ENCODE data around the gene DHRSX. TPM values are rescaled to one million over a fixed set of nuclear protein-coding genes. Genes with fewer than 3 reads are reported as not detected.
"Not testable (repeated sequence)": the region's sequence is repeated elsewhere in the genome, so short reads cannot be mapped to it uniquely, and the experiment has no call there.

The DHRSX gene
- total RNA-seq, 1 donor from 2014 or later = 16.1 TPM

DNA sequence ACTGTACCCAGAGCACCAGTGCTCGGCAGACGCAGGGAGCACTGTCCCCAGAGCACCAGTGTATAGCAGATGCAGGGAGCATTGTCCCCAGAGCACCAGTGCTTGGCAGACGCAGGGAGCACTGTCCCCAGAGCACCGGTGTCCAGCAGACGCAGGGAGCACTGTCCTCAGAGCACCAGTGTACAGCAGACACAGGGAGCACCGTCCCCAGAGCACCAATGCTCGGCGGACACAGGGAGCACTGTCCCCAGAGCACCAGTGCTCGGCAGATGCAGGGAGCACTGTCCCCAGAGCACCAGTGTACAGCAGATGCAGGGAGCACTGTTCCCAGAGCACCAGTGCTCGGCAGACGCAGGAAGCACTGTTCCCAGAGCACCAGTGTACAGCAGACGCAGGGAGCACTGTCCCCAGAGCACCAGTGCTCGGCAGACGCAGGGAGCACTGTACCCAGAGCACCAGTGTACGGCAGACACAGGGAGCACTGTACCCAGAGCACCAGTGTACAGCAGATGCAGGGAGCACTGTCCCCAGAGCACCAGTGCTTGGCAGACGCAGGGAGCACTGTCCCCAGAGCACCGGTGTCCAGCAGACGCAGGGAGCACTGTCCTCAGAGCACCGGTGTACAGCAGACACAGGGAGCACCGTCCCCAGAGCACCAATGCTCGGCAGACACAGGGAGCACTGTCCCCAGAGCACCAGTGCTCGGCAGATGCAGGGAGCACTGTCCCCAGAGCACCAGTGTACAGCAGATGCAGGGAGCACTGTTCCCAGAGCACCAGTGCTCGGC, 234.9 kb downstream of the DHRSX start:
- not testable (repeated sequence) for DNase-seq (ENCODE audit: low spot score)

DNA sequence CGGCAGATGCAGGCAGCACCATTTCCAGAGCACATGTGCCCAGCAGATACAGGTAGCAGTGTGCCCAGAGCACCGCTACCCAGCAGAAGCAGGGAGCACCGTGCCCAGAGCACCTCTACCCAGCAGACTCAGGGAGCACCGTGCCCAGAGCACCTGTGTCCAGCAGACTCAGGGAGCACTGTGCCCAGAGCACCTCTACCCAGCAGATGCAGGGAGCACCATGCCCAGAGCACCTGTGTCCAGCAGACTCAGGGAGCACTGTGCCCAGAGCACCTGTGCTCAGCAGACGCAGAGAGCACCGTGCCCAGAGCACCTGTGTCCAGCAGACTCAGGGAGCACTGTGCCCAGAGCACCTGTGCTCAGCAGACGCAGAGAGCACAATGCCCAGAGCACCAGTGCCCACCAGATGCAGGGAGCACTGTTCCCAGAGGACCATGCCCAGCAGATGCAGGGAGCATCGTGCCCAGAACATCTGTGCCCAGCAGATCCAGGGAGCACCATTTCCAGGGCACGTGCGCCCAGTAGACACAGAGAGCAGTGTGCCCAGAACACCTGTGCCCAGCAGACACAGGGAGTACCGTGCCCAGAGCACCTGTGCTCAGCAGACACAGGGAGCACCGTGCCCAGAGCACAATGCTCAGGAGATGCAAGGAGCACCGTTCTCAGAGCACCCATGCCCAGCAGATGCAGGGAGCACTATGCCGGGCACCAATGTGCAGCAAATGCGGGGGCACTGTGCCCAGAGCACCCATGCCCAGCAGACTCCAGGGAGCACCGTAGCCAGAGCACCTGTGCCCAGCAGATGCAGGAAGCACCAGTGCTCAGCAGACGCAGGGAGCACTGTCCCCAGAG, 236.4 kb downstream of the DHRSX start:
- no peak for DNase-seq (ENCODE audit: low spot score)

DNA sequence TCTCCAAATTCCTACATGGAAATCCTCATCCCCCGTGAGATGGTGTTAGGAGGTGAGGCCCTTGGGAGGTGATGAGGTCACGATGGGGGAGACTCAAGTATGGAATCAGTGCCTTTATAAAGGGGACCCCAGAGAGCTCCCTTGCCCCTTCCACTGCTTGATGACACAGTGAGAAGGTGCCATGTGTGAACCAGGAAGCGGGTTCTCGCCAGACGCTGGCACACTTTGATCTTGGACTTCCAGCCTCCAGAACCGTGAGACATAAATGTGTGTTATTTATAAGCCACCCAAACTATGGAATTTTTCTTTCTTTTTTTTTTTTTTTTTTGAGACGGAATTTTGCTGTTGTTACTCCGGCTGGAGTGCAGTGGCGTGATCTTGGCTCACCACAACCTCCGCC, 237.6 kb downstream of the DHRSX start:
- DNase-seq (ENCODE audit: low spot score) = no peak

DNA sequence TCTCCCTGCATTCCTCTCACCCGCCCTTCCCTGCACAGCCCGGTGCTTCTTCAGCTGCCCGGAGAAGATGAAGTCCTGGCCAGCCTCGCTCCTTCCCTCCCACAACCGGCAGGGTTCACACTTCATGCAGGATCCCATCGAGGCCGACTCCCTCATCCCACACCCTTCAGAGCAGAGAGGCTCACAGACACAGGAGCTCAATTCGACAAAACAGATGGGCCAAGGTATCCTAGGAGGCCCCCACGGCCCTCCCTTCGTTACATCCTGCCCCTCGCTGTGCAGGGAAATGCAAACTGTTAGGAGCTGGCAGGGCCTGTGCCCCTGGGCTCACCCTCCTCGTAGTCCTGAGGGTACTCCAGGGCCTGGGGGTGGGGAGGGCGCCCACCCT, 238.1 kb downstream of the DHRSX start:
- DNase-seq (ENCODE audit: low spot score) = no peak

DNA sequence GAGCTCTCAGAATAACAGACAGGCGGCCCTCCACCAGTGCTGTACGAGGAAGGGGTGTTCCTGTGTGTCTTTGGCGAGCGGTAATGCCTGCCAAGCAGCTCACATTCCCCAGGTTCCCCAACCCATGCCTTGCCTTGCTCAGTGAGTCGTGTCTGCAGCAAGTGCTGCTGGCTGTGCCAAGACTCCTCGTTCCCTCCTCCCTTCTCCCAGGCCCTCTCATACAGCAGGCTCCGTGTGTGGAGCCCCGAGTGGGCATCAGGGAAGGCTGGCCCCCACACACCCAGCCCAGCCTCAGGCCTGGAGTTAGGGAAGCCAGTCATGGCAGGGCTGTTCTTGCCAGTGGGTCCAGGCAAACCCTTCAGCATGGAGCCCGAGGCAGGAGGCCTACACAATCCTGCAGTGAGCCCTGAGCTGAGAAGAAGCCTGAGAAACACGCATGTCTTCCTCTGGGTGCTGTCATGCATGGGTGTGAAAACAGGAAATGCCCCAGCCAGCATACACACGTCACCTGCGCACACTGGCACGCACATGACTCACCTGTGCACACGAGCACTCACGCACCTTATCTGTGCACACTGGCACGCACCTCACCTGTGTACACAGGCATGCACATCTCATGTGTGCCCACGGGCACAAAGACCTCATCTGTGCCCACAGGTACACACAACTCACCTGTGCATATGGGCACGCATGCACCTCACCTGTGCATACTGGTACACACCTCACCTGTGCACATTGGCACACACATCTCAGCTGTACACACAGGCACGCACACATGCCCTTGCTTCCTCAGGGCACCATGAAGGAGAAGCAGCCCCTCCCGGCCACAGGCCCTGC, 238.7 kb downstream of the DHRSX start:
- peak; percentile 10 for DNase-seq (ENCODE audit: low spot score)

DNA sequence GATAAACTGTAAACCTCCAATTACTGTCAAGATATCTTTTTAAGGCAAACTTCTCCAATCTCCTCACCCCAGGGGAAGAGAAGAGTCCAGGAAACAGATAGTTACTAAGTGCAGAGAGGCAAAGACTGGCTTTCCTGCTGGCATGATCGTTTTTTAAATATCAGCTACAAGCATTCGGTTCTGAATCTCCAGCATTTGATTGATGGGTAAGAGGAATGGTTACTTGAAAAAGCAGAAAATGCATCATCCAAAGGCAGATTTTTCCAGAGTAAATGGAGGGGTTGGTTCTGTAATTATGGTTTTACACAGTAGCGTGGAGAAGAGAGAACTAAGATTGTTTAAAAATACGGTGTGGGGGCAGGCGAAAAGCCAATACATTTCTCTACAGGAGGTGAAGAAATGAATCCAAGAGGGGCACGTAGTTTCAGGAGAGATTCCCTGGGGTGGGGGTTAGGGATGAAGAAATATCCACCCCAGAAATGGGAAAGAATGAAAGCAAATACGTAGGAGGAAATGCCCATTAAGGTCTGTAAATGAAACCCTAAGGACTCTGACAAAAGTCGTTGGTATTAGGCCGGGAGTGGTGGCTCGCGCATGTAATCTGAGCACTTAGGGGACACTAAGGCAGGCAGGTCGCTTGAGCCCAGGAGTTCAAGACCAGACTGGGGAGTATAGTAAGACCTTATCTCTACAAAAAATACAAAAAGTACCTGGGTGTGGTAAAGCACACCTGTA, 248.3 kb downstream of the DHRSX start:
- DNase-seq (ENCODE audit: low spot score) = no peak

DNA sequence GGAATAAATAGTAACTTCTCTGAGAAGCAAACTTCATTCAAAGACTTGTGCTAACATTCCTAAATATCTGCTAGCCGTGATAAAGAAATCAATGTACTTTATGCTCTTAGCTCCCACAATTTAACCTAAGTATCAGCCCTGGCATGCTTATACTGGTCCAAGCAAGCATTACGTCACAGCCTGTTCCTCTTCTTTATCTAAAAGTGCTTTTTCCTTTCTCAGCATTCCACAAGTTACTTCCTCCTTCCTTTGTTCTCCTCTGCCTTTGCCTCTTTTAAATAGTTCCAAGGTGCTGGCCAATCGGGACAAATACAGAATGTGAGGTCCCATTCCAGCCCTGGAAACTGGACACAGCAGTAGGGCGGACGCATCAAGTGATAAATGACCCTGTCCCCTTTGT, 249.6 kb downstream of the DHRSX start:
- no peak for DNase-seq (ENCODE audit: low spot score)

DNA sequence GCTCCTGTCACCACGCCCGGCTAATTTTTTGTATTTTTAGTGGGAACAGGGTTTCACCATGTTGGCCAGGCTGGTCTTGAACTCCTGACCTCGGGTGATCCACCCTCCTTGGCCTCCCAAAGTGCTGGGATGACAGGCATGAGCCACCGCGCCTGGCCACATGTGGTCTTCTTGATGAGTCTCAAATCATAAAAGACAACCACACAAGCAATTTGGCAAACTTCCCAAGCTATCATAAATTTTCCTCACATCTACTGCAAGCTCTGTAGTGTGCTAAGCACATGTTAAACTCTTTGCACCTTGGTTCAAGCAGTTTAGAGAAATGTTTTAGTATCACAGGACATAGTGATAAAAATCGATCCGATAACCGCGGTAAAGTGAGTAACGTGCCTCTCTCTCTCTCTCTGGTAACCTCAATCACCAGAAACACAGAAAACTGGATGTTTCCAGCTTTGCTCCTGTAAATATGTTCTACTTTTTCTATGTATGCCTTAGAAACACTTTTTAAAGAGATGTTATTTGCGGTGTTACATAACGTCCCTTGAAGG, 256.8 kb downstream of the DHRSX start:
- no peak for DNase-seq (ENCODE audit: low spot score)

DNA sequence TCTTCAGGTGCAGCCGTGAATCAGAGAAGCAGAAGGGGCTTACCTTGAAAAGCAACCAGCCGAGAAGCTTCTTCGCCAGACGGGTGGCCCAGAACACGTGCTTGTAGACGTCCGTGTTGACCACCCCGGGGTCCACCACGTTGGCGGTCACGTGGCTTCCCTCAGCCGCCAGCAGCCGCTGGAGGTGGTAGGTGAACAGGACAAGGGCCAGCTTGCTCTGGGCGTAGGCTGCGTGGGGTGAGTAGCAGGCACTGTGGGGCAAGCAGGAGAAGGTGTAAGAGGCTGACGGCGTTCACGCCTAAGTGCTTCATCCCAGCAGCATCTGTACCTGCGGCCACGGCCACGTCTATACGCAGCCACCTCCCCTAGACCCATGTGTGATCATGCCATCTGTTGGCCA, 257.8 kb downstream of the DHRSX start:
- DNase-seq (ENCODE audit: low spot score) = no peak

DNA sequence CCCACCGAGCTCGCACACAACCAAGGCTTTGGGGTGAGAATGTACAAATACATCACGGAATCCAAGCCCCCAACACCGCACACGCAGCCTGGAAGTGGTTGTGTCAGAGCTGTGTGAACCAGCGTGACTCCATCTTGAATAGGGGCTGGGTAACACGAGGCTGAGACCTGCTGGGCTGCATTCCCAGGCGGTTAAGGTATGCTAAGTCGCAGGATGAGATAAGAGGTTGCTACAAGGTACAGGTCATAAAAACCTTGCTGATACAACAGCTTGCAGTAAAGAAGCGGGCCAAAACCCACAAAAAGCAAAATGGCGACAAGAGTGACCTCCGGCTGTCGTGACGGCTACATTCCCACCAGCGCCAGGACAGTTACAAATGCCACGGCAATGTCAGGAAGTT, 258.4 kb downstream of the DHRSX start:
- DNase-seq (ENCODE audit: low spot score) = no peak

DNA sequence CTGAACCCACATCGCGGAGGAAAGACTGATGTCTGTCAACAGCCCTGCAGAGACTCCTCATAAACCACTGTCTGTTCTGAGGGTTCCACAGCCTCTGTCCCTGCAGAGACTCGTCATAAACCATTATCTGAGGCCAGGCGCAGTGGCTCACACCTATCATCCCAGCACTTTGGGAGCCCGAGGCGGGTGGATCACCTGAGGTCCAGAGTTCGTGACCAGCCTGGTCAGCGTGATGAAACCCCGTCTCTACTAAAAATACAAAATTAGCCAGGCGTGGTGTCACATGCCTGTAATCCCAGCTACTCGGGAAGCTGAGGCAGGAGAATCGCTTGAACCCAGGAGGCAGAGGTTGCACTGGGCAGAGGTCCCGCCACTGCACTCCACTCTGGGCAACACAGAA, 259.3 kb downstream of the DHRSX start:
- not testable (repeated sequence) for DNase-seq (ENCODE audit: low spot score)

DNA sequence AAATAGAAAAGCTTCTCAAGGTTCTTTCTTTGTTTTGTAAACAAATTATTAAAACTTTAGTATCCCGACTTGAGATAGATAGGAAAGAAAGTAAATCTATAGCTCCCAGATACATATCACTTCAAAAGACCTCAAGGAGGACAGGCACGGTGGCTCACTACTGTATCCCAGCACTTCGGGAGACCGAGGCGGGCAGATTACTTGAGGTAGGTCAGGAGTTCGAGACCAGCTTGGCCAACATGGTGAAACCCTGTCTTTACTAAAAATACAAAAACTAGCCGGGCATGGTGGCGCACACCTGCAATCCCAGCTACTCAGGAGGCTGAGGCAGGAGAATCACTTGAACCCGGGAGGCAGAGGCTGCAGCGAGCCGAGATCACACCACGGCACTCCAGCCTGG, 260.0 kb downstream of the DHRSX start:
- DNase-seq (ENCODE audit: low spot score) = not testable (repeated sequence)

DNA sequence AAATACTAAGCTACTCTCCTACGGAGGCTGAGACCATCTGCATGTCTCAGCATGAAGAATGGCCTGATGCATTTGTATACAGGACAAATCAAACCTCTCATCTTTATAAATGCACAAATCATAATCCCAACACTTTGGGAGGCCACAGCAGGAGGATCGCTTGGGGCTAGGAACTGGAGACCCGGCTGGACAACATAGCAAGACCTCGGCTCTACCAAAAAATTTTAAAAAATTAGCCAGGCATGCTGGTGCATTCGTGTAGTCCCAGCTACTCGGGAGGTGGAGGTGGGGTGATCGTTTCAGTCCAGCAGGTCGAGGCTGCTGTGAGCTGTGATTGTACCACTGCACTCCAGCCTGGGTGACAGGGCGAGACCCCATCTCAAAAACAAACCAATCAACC, 262.8 kb downstream of the DHRSX start:
- DNase-seq (ENCODE audit: low spot score) = no peak

DNA sequence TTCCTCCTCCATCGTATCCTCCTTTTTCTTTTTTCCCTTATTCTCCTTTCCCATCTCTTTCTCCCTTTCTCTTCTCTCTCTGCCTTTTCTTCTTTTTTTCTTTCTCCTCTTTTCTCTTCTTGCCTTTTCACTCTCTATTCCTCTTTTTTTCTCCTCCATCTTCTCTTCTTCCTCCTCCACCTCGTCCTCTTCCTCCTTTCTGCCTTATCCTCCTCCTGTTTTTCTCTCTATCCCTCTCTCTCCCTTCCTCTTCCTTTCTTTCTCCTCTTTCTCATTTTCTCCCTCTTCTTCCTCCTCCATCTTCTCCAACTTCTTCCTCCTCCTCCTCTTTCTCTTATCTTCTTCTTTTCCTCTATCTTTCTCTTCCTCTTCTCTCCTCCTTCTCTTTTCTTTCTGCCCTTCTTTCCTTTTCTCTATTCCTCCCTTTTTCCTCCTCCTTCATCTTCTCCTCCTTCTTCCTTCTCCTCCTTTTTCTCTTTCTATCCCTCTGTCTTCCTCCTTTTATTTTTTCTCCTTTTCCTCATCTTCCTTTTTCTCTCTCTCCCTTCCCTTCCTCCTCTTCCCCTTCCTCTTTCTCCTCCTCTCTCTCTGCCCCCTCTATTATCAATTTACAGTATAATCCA, 269.1 kb downstream of the DHRSX start:
- no peak for DNase-seq (ENCODE audit: low spot score)

DNA sequence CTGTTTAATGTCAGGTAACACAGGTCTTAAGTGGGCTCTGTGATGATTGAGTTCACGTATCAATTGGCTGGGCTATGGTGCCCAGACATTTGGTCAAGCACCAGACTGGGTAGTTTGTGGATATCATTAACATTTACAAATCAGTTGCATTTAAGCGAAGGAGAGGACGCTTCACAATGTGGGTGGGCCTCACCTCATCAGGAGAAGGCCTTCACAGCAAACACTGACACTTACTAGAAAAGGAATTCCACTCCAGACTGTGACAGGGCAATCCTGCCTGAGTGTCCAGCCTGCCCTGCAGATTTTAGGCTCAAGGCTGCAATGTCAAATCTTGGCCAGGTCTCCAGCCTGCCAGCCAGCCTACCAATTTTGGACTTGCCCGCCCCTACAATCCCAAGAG, 270.3 kb downstream of the DHRSX start:
- DNase-seq (ENCODE audit: low spot score) = no peak

DNA sequence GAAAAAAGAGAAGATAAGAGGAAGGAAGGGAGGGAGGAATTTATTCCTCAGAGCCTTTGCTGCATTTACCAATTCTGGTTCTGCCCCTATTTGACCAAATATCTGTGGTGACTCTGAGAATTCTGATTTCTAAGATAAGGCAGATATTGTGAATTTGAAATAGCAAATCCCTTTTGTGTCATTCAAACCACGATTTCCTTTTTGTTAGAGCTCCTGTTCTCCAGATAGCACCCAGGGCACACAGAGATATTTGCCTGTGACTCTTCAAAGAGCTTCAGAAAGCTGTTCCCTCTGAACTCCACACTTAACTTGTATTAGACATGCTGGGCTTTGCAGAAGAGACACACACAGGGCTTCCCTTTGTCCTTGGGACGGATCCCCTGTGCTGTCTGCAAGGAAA, 272.2 kb downstream of the DHRSX start:
- DNase-seq (ENCODE audit: low spot score) = no peak

DNA sequence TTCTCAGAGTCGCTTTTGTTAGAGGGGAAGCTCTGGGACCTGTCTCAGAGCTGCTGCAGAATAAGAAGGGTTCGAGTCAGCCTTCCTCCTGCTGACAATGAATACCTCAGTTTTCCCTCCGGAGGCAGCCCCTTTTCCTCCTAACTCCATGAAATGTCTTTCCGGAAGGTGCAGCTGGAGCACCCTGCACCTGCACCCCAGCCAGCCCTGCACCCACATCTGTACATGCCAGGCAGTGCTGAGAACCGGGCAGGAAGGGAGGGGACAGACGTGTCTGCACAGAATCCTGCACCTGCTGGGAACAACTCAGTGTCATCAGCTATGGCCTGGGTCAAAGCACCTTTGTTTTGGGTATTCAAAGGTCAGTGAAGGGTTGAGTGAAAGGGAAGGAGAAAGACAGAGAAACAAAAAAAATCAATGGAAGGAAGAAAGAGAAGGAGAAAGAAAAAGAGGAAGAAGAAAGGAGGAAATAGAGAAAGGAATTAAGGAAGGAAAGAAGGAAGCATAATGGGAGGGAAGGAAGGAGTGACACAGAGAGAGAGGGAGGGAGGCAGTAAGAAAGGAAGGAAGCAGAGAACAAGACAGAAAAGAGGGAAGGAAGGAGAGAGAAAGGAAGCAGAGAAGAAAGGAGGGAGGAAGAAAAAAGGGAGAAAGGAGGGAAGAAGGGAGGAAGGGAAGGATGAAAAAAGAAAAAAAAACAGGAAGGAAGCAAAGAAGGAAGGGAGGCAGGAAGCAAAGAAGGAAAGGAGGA, 273.7 kb downstream of the DHRSX start:
- DNase-seq (ENCODE audit: low spot score) = no peak

DNA sequence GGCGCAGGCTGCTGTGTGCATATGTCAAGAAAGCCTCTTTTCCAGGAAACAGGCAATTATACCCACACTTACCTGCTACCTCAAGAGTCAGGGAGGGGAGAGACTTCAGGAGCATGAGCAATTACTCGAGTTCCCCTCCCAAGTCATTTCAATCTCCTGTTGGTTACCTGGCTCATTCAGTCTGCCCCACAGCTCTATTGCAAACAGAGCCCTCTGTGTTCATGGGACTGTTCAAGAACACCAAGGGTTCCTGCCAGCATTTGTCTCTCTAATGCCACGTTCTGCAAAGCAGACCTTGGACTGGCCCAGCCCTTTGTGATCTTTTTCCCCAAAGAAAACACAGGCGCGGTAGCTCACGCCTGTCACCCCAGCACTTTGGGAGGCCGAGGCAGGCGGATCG, 274.6 kb downstream of the DHRSX start:
- DNase-seq (ENCODE audit: low spot score) = no peak

DNA sequence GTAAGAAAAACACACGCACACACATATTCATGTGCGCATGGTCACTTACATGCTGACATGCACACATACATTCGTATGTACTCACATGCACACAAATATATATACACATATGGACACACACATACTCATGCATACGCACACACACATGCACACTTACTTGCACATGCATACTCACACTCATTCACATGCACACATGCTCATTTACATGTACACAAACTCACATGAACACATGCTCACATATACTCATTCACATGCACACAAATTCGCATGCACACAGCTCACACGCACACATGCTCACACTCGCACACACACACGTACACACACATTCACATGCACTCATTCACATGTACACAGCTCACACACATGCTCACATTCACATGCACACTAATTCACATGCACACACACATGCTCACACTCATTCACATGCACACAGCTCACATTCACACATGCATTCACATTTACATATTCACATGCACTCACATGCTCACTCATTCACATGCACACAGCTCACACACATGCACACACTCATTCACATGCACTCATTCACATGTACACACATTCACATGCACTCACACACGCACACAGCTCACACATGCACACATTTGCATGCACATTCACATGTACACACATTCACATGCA, 276.1 kb downstream of the DHRSX start:
- DNase-seq (ENCODE audit: low spot score) = no peak
